ENCODE results near the gene ATP2A1. TPM values are rescaled to one million over a fixed set of nuclear protein-coding genes. Genes with fewer than 3 reads are reported as not detected.

Gene ATP2A1
- total and polyA plus RNA-seq, 2 of the 4 experiments (the other 2 are of a cell fraction) = under 0.01 to 0.63 TPM

DNA sequence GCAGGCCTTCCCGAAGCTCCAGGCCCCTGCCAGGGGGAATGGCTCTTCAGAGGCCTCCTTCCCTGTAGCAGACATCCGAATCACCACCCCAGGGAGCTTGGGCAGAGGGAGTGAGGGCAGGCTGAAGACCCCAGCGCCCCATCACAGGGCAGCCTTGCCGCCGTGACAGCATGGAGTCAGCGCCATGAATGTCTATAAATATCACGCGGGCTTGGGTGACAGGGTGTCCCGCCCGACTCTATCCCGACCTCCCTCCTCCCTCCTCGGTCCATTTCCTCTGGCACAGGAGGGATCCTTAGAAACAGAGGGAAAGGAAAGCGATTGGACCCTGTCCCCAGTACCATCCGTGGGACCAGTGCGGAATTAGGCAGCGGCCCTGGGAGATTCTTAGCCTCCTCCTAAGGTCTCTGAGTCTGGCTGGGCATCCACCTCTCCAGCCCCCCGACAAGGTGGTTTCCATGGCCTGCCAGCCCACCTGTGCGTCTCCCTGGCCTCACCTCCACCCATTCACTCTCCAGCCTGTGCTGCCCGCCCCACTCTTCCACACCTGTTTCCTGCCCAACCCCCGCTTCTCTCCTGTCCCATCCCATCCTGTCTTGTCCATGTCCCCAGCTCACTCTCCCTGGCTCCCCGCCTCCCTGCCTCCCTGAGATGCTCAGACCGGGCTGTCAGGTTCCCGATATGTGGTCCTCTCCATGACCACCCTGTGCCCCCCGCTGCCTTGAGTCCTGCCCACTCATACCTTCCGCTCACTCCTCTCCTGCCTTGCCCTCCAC, 5.1 kb downstream of the ATP2A1 start:
- in situ Hi-C loops (cut with MboI; ENCODE audit: low sequenced_read_pairs) = no loop called here
- Histone ChIP-seq H2BK15ac (ENCODE audit: low read depth, low read length) (no peak overlapping the region), H3K79me1 (ENCODE audit: low read depth in 1 of 2, low read length in 2 of 2) (peaks cover 4 to 13% of the 10 kb centered on the region in 2 experiments; a peak in 2 of 4 replicates), H3K4me3 (ENCODE audit: insufficient read depth, low read depth, low read length) (no peak overlapping the region), H3K27me3 (ENCODE audit: control insufficient read depth, insufficient read depth, low read length) (no peaks in the 10 kb centered on the region), H3K14ac (replicated peaks; ENCODE audit: low read depth, low read length) (no peak overlapping the region), H2BK20ac (ENCODE audit: low read depth, low read length) (no peak overlapping the region), H2BK120ac (ENCODE audit: low read depth, low read length) (no peak overlapping the region), H3K4ac (ENCODE audit: low read depth, low read length) (no peak overlapping the region), H3K36me3 (ENCODE audit: control insufficient read depth, insufficient read depth, low read length) (no peaks in the 10 kb centered on the region), H2AFZ (replicated peaks; ENCODE audit: low read length, poor library complexity) (peak overlapping the region; percentile 18), H3K56ac (ENCODE audit: extremely low read depth, insufficient read depth, low read length) (no peak overlapping the region), H3K18ac (ENCODE audit: low read depth, low read length) (no peak overlapping the region), H4K5ac (ENCODE audit: low read depth, low read length) (no peak overlapping the region), H3K27ac (ENCODE audit: insufficient read depth, low read length) (no peak overlapping the region), H3K9me1 (ENCODE audit: insufficient read depth, low read length) (peaks cover 7% of the 10 kb centered on the region; the same call in 1 of the 2 replicates), H2AK9ac (replicated peaks; ENCODE audit: low read depth, low read length, poor library complexity) (peak overlapping the region; percentile 42), H3K4me1 (ENCODE audit: control insufficient read depth, insufficient read depth, low read length) (peaks cover 7% of the 10 kb centered on the region; the same call in 1 of the 2 replicates), H3K4me2 (ENCODE audit: low read depth, low read length) (no peak overlapping the region), H4K8ac (ENCODE audit: low read depth in 2 of 2, low read length in 2 of 2) (no peak overlapping the region), H4K91ac (ENCODE audit: insufficient read depth, low read depth, low read length) (no peak overlapping the region), H3K23ac (ENCODE audit: low read depth, low read length) (no peak overlapping the region), H3K9me3 (ENCODE audit: control insufficient read depth, insufficient read depth, low read length) (no peaks in the 10 kb centered on the region), H4K20me1 (ENCODE audit: insufficient read depth, low read length) (no peaks in the 10 kb centered on the region), H3K9ac (ENCODE audit: low read depth, low read length) (no peak overlapping the region), H2BK5ac (ENCODE audit: low read depth, low read length, poor library complexity, severe bottlenecking) (no peak overlapping the region), H2AK5ac (ENCODE audit: low read depth, low read length) (no peak overlapping the region)
- TF ChIP-seq CHD1 (IDR thresholded peaks at IDR 0.05; ENCODE audit: low read depth, low read length) (no peak), POLR2A (IDR thresholded peaks at IDR 0.05; ENCODE audit: low read depth, low read length) (no peak), CEBPB (IDR thresholded peaks at IDR 0.05; ENCODE audit: low read depth, low read length) (no peak), MXI1 (IDR thresholded peaks at IDR 0.05; ENCODE audit: borderline replicate concordance, low read depth, low read length) (no peak), CTCF (conservative IDR thresholded peaks at IDR 0.05; ENCODE audit: low read depth, low read length) (no peak), MAZ (IDR thresholded peaks at IDR 0.05; ENCODE audit: borderline replicate concordance, low read depth, low read length) (no peak), RCOR1 (IDR thresholded peaks at IDR 0.05; ENCODE audit: insufficient replicate concordance, low read length) (no peak), BHLHE40 (IDR thresholded peaks at IDR 0.05; ENCODE audit: low read depth, low read length) (no peak), MAFK (IDR thresholded peaks at IDR 0.05; ENCODE audit: low read depth, low read length) (no peak), SMC3 (IDR thresholded peaks at IDR 0.05; ENCODE audit: low read depth, low read length) (no peak)
- TF ChIP-seq, protein P1, sequence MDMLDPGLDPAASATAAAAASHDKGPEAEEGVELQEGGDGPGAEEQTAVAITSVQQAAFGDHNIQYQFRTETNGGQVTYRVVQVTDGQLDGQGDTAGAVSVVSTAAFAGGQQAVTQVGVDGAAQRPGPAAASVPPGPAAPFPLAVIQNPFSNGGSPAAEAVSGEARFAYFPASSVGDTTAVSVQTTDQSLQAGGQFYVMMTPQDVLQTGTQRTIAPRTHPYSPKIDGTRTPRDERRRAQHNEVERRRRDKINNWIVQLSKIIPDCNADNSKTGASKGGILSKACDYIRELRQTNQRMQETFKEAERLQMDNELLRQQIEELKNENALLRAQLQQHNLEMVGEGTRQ (IDR thresholded peaks at IDR 0.05; ENCODE audit: low read depth, low read length) = no peak
- dilution Hi-C loops (cut with HindIII; ENCODE audit: low sequenced_read_pairs, unreplicated experiment) = no loop called here
- POLR2A ChIA-PET (ENCODE audit: unreplicated experiment) = no interaction called here
- ATAC-seq (ENCODE audit: low read depth) (no peak), DNase-seq (no peak)
- WGBS, 2 experiments (ENCODE audit: extremely low coverage in 2 of 2, insufficient read length in 1 of 2) = 62% methylated on average over 12 of the region's 25 CpGs; no CpG with 5 or more reads in 1 of the 2 experiments
- CTCF ChIA-PET = interaction anchor here (0.6 kb wide), 1 partner anchor 44 kb away, joined by 3 read pairs; no protein-coding TSS in a partner anchor
- intact Hi-C loops (cut with micrococcal nuclease) = loop anchor here (5.0 kb wide), 1 partner anchor 34 kb away; no protein-coding TSS in a partner anchor
- BruUV-seq (replicated peaks) = no TSS peak
